ENCODE data around the gene SHFL.
A peak's percentile ranks its signal among the peaks of the same experiment; 100 is the strongest.

The SHFL gene

GRCh38 chr19:10085641-10086590 is at the start of gene SHFL:
Gene SHFL (plus strand): TSS chr19:10086317. CDS start chr19:10086428, 111 bp downstream.
- peak; percentile 84 for DNase-seq

DNA sequence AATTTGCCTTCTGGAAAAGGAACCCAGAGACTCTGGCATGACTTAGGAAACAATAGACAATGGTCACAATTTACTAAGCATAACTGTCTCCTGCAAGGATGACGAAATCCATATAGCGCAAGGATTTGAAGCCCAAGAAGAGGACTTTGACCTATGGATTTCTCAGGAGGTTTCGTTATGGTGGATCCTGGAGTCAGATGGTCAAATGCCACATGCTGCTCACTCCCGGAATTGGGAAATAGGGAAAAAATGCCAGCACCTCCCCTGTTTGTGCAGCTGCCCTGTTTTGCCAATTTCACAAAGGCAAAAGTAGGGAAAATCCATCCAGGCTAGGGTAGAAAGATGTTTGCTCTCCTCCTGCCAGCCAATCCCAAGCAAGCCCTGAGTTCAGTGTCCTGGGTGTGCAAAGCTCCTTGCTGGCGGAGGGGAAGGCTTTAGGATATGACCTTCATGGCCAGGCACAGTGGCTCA is 49.5 kb upstream of the SHFL start:
- no peak for DNase-seq

DNA sequence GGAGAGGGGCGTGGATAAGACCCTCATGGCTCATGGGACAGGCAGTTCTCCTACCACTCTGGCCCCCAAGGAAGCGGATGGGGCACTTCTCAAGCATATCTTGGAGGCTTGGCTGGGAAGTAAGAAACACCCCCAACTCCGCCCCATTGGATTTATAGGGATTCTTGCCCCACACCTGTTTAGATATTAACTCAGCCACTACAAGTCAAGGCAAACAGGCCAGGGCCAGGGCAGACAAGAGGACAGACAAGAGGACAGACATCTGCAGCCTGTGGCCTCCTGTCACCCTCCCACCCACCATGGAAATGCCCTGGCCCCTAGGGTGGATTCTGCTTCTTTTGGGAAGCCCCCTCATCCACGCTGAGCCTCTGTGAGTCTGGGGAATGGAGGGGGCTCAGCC is 48.8 kb upstream of the SHFL start:
- no peak for DNase-seq

- DNase-seq, result no peak
These were observed 48.3 kb upstream of the SHFL start for GRCh38 chr19:10037809-10038208.

- no peak for DNase-seq
These were observed 42.7 kb upstream of the SHFL start for GRCh38 chr19:10043286-10043927.

DNA sequence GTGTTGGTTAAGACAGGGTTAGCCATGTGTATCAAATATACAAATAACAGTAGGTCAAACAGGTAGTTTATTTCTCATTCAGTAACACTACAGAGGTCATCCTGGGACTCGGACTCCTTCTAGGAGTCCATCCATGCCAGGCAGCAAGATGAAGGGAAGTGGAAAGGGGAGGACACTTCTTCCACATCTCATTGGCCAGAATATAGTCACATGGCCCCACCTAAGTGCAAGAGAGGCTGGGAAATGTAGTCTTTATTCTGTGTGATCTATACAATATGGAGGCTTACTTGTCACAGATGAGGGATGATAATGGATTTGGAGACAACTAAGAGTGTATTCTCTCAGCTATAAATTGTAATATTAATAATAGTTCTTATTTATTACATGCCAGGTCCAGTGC is 41.7 kb upstream of the SHFL start:
- DNase-seq, result no peak

DNA sequence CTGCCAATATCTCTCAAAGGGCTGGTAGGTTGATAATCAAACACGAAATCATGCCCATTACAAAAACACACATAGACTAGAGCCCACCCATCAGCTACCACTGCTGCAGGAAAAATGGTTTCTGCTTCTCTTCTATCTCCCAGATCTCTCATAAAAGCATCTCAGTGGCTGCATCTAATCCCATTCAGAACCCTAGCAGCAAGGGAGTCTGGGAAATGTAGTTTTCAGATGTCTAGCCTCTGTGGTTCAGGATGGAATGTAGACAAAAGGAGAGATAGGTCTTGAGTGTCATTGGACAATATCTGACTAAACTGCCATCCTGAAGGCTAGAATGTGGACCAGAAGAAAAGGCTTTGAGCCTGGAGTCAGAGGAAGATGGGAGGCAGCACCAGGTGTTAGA is 40.7 kb upstream of the SHFL start:
- DNase-seq, result no peak

DNA sequence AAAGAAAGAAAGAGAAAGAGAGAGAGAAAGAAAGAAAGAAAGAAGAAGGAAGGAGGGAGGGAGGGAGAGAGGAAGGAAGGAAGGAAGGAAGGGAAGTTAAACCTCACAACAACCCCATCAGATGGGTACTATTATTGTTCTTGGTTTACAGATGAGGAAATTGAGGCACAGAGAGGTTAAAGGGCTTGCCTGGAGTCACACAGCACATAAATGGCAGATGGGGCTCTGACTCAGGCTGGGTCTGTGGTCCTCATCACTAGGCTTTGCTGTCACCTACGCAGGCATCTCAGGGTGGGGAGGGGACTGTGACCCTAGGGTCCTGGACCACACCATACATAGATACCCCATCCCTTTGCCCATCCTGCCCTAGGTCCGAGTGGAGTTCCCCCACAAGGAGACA is 36.5 kb upstream of the SHFL start:
- DNase-seq, result no peak

DNA sequence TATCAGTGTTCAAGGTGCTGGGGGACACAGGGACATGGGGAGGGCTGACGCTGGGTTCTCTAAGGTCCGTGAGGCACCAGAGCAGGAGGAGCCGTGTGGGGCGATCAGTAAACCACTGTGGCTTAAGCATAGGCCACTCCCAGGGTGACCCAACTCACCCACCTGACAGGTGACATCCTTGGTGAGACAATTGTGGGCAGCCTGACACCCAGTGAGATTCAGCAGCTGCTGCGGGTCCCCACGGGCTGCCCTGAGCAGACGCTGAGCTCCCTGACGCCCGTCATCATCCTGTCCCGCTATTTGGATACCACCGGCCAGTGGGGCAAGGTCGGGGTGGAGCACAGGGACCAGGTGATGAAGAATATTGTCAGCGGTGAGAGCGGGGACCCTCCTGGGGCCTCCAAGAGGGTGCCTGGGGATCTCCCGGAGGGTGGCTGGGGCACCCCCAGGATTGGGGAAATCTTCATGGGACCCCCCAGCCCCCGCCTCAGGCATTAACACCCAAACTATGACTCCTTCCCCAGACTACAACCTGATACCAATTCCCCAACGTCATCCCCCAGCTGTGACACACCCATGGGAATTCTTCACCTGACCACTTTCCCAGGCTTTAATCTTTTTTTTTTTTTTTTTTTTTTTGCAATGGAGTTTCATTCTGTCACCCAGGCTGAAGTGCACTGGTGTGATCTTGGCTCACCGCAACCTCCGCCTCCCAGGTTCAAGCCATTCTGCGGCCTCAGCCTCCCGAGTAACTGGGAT is 33.3 kb upstream of the SHFL start:
- no peak for DNase-seq

DNA sequence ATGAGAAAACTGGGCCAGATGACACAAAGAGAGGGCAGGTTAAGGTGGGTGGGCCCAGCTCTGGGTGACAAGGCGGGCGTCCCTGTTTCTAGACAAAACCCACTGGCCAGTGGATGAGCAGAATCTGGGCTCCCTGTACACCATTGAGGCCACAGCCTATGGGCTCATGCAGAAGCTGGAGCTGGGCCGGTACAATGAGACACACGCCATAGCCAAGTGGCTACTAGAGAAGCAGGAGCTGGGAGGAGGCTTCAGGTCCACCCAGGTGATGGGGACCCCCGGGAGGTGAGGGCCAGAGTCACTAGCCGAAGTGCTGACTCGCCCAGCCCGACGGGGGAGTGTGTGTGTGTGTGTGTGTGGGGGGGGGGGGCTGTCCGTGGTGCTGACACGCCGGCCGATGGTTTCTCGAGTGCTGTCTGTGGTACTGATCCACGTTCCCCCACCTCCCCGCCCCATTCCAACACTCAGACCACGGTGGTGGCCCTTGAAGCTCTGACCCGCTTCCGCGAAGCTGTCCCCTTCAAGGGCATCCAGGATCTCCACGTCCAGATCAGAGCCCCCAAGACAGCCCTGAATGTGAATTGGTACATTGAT is 24.3 kb upstream of the SHFL start:
- no peak for DNase-seq

DNA sequence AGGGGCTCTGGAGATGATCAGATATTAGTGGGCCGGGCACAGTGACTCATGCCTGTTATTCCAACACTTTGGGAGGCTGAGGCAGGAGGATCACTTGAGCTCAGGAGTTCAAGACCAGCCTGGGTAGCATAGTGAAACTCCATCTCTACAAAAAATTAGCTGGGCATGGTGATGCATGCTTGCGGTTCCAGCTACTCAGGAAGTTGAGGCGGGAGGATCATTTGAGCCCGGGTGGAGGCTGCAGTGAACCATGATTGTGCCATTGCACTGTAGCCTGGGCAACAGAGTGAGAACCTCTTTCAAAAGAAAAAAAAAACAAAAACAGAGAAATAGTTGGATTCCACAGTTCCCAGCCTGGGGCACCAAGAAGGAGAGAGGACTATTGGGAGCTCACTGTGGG is 17.9 kb upstream of the SHFL start:
- no peak for DNase-seq

DNA sequence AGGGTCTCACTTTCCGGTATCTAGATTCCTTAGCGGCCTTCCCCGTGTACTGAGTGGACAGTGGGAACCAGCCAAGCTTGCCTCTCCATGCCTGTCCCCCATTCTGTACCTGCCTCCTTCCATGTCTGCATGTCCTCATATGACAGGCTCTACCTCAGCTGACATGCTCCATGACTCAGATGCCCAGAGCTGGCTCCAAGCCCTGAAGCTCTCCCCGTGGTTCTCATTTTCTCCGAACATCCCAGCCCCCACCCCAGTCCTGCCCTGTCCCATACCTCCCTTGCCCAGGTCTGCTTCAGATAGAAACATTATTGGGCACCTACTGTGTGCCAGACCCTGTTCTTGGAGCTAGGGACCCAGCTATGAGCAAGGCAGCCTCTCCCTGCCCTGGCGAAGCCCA is 17.1 kb upstream of the SHFL start:
- DNase-seq, result no peak

DNA sequence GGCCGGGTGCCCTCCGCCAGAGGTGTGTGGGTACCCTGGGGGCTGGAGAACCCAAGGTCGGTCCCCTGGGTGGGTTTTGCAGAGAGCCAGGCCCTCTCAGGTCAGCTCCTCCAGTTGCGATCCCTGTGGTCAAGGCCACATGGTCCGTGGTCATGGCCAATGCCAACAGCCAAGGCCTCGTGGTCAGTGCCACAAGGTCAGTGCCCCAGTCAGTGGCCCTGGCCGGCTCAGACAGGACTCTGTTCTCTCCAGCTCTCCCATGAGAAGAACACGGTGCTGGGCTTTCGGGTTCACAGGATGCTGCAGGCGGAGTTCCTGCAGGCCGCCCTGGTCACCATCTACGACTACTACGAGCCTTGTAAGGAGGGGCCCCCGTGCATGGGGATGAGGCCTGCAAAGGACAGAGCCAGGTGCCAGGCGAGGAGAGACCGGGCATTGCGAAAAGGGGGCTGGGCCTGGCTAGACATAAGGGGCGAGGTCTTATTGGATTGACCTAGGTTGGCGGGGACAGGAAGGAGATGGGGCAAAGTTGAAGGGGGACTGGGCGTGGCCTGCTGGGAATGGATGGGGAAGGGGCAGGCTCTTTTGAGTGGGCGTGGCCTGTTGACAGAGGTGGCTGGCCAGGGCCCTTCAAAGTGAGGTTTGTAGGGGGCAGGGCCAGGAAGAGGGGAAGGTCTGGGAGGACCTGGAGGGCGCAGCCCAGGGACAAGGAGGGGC is 15.2 kb upstream of the SHFL start:
- no peak for DNase-seq

DNA sequence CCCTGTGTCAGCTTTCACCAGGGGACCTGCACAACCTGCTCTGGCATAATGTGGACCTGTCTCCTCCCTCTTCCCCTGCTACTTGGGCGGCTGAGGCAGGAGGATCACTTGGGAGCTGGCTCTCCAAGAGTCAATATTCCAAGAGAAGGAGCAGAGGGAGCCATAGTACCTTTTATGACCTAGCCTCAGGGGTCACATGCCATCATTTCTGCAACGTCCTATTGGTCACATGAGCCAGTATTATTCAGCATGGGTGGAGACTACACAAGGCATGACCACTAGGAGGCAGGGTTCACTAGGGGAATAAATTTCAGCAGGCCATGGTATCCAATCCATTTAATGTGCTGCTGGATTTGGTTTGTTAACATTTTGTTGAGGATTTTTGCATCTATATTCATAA is 12.0 kb upstream of the SHFL start:
- peak; percentile 44 for DNase-seq

DNA sequence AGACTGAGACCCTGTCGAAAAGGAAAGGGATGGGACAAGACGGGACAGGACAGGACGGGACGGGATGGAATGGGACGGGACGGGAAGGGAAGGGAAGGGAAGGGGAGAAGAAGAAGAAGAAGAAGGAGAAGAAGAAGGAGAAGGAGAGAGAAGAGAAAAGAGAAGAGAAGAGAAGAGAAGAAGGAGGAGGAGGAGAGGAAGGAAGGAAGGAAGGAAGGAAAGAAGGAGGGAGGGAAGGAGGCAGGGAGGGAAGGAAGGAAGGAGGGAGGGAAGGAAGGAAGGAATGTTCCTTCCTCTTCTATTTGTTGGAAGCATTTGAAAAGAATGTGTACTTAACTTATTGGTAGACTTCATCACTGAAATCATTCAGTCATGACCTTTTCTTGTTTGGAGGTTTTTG is 9.6 kb upstream of the SHFL start:
- DNase-seq, result no peak

DNA sequence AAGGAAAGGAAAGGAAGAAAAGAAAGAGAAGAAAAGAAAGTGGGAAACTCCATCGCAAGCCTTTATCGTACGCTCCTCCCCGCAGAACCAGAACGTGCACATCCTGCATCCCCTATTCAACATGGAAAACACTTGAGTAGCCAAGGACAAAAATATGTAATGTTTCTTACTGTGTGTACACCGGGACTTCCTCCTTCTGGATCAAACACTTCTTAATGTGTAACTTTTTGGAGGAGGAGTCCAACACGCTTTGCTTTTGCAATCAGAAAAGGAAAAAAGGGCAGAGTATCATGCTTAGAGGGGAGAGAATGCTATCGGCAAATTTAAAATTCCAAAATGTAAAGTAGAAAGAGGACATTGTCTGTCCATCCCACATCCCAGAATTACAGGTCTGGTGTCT is 7.8 kb upstream of the SHFL start:
- no peak for DNase-seq

GRCh38 chr19:10079031-10079453 is 7.1 kb upstream of the SHFL start:
- DNase-seq, result no peak

GRCh38 chr19:10083911-10084310 is 2.2 kb upstream of the SHFL start:
- DNase-seq, result no peak

- no peak for DNase-seq
These were observed 1.3 kb upstream of the SHFL start for GRCh38 chr19:10084803-10085202.

DNA sequence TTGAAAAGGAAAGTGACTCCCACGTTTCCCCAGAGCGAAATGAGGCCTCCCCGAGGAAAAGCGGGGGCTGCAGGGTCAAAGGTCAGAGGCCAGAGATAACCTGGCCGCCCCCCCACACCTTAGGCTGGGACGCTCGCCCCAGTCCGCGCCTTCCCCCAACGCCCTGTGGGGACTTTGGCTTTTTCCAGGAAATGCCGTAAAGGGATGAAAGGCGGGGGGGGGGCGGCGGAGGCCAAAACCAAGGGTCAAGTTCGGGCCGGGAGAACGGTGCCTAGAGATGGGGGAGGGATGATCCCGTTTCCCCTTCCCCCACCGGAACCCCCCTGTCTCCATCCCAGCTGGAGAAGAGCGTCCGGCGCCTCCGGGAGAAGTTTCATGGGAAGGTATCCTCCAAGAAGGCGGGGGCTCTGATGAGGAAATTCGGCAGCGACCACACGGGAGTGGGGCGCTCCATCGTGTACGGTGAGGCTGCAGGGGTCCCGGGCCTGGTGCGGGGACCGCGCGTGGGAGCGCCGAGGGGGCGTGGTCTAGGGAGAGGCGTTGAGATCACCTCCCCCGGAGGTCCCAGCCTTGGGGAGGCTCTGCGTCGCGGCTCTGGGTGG is 575 bp downstream of the SHFL start:
- DNase-seq, result no peak

DNA sequence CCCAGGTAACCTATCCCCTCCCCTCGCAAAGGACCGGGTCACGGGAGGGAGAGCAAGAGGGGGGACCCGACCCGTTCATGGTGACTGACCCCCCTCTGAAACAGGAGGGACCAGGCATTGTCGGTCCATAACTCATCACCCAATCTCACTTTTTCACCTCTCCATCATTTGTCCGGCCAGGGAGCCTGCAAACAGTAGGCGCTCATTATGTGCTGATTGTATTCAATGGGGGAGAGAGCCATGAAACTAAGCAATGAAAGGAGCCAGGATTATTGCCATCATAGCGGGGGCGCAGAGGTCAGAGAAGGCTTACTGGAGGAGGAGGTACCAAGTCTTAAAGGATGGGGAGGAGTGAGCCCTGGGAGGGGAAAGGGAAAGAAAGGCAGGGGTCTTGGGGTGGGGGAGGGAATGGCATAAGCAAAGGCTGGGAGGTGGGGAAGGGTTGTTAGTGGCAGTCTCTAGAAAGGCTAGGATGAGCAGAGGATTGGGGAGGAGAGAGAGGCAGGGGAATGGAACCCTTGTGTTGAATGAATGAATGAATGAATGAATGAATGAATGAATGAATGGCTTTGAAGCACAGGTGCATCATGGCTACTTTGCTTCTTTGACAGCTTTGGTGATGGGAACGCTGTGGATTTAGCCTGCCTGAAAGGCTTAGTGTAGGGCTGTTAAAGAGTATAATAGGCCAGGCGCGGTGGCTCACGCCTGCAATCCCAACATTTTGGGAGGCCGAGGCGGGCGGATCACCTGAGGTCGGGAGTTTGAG is 1.4 kb downstream of the SHFL start:
- no peak for DNase-seq

Data from CD4-positive, alpha-beta T cell treated with Interferon gamma for 1 hour (primary cell).